ENCODE results near the gene PEPD. TPM values are rescaled to one million over a fixed set of nuclear protein-coding genes. Genes with fewer than 3 reads are reported as not detected.

PEPD gene
- polyA plus RNA-seq, 2 donors = 26.8 to 38.6 TPM

DNA sequence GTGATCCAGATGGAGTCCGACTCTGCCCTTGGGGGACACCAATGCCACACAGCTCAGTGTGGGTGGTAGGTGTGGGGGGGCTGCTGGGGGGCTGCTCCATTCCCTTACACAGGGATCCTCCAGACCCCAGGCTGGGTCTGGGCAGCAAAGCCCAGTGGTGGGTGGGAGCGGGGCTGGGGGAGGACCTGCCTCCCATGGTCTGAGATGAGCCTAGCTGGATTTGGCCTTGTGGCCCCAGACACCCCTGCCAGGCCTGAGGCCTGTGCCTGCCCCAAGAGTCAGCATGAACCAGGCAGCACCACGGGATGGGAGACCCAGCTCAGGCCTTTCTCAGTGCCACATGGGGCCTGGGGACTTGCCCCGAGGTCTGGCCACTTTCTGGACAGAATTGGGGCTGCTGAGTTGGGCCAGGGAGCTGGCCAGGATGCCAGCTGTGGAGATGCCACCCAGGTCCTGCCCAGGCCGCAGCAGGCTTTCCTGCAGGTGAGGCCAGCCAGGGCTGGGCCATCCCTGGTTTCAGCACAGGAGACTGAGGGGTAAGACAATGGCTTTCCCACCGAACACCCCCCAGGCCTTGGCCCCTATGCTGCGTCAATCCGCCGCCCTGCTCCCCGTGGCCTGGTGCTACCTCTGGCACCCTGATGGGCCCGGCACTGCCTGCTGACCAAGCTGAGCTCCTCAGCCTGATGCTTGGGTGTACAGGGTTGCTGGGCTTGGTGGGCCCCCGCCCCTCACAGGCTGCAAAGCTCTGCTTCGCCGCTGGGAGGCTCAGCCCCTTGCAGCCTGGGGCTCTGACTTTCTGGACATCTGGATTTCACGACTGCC lies 123.8 kb downstream of the PEPD start:
- peaks cover 6 to 18% of the 10 kb centered on the region in 2 donors for H3K4me1 ChIP-seq (ENCODE audit: control insufficient read depth in 2 of 2, insufficient read depth in 2 of 2, low read length in 1 of 2)

DNA sequence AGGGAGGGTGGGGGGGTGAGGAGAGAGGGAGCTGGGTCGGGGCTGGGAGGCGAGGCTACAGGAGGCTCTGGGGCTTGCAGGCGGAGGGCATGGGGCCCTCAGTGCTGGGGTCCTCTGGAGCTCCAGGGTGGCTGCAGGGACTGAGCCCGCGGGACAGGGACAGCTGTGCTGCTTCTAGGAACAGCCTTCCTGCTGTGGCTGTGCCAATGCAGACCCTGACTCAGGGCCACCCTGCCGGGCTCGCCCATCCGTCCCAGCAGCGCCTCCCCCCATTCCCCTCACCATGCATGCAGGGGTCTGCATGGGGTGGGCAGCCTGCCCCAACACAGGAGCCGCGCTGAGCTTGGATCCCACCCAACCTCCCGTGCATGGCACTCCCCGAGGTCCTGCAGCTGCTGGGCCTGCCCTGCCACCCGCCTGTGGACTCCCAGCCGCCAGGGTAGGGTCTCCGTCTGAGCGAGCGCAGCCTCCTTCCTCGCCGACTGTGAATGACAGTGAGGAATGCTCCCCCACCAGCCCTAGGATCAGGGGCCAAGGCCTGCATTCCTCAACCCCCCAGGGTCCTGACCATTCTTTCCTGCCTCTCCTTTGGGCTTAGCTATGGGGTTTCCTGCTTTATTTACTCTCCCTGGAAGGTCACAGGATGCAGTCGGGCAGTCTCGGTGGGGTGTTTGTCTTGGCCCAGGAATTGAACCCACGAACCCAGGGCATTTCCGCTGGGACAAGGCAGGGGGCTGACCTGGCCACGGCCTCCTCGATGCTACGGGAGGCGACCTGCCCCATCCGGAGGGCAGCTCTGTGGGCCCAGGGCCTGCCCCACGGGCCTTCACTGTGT lies 124.7 kb downstream of the PEPD start:
- peaks cover 0 to 3% of the 10 kb centered on the region in 2 donors for H3K36me3 ChIP-seq (ENCODE audit: control insufficient read depth in 2 of 2, insufficient read depth in 2 of 2, low read length in 1 of 2)
- no peaks in the 10 kb centered on the region for H3K27me3 ChIP-seq (ENCODE audit: control insufficient read depth in 1 of 2, insufficient read depth in 2 of 2, low read length in 2 of 2)
- H3K4me1 ChIP-seq (ENCODE audit: control insufficient read depth in 2 of 2, insufficient read depth in 2 of 2, low read length in 1 of 2) = peaks cover 0 to 24% of the 10 kb centered on the region in 2 donors
- no peaks in the 10 kb centered on the region for H3K9me3 ChIP-seq (ENCODE audit: control insufficient read depth in 2 of 2, insufficient read depth in 1 of 2, low read depth in 1 of 2, low read length in 1 of 2)
- no peak overlapping the region for H3K27ac ChIP-seq (ENCODE audit: low read depth in 2 of 2, low read length in 1 of 2)
- no peak overlapping the region for H3K4me3 ChIP-seq (ENCODE audit: low read depth in 1 of 2, low read length in 2 of 2)
- WGBS, 2 donors = 75 to 78% methylated on average over 30 of the region's 30 CpGs

More for the DNA sequence above, 123.8 kb downstream of the PEPD start:
- H3K27me3 ChIP-seq (ENCODE audit: control insufficient read depth in 1 of 2, insufficient read depth in 2 of 2, low read length in 2 of 2) = no peaks in the 10 kb centered on the region
- no peaks in the 10 kb centered on the region for H3K9me3 ChIP-seq (ENCODE audit: control insufficient read depth in 2 of 2, insufficient read depth in 1 of 2, low read depth in 1 of 2, low read length in 1 of 2)
- H3K27ac ChIP-seq (ENCODE audit: low read depth in 2 of 2, low read length in 1 of 2) = no peak overlapping the region
- no peak overlapping the region for H3K4me3 ChIP-seq (ENCODE audit: low read depth in 1 of 2, low read length in 2 of 2)
- WGBS, 2 donors = 72 to 78% methylated on average over 14 to 15 of the region's 15 CpGs
- peaks cover 0 to 3% of the 10 kb centered on the region in 2 donors for H3K36me3 ChIP-seq (ENCODE audit: control insufficient read depth in 2 of 2, insufficient read depth in 2 of 2, low read length in 1 of 2)

DNA sequence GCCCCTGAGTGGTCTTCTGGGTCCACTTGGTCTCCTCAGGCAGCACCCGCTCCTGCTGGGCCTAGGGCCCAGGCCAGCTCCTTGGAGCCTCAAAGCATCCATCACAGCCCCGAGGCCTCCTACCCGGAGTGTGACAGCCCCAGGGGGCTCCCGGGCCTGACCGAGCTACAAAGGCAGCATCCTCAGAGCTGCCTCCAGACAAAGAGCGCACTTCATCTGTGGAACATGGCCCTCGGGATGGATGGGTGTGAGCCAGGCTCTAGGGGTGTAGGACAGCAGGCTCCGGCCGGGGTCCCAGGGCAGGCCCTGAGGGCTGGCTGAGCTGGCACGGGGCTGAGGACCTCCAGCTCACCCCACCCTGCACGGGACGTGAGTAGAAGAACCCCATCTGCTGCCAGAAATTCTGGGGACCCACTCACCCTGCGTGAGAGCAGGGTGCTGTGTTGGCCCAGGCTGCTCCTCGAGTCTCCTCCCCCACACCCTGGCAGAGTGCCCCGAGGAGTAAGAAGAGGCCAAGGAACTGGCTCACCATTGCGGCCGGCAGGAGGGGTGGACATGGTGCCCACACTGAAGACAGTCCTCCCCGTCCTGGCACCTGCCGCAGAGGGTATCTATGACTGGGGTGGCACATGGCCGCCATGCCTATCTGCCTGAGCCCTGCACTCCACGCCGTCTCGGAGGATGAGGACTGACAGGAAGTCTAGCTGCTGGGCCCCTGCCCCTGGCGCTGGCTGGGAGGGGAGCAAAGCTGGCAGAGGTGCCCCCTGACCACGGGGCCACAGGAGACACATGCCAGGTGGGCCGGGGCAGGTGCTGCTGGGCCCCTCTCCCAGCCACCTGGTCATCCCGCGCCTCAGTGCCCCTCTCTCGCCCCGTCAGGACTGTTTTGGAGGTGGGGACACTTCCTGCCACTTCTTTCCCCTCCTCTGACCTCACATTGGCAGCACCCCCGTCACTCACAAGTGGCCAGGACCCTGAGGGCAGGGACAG lies 125.7 kb downstream of the PEPD start:
- Histone ChIP-seq H3K36me3 (ENCODE audit: control insufficient read depth in 2 of 2, insufficient read depth in 2 of 2, low read length in 1 of 2) (peaks cover 0 to 4% of the 10 kb centered on the region in 2 donors), H3K4me1 (ENCODE audit: control insufficient read depth in 2 of 2, insufficient read depth in 2 of 2, low read length in 1 of 2) (peaks cover 0 to 32% of the 10 kb centered on the region in 2 donors), H3K27ac (ENCODE audit: low read depth in 2 of 2, low read length in 1 of 2) (no peak overlapping the region), H3K27me3 (ENCODE audit: control insufficient read depth in 1 of 2, insufficient read depth in 2 of 2, low read length in 2 of 2) (no peaks in the 10 kb centered on the region), H3K9me3 (ENCODE audit: control insufficient read depth in 2 of 2, insufficient read depth in 1 of 2, low read depth in 1 of 2, low read length in 1 of 2) (no peaks in the 10 kb centered on the region), H3K4me3 (ENCODE audit: low read depth in 1 of 2, low read length in 2 of 2) (no peak overlapping the region)
- 69 to 80% methylated on average over 31 of the region's 31 CpGs for WGBS, 2 donors

DNA sequence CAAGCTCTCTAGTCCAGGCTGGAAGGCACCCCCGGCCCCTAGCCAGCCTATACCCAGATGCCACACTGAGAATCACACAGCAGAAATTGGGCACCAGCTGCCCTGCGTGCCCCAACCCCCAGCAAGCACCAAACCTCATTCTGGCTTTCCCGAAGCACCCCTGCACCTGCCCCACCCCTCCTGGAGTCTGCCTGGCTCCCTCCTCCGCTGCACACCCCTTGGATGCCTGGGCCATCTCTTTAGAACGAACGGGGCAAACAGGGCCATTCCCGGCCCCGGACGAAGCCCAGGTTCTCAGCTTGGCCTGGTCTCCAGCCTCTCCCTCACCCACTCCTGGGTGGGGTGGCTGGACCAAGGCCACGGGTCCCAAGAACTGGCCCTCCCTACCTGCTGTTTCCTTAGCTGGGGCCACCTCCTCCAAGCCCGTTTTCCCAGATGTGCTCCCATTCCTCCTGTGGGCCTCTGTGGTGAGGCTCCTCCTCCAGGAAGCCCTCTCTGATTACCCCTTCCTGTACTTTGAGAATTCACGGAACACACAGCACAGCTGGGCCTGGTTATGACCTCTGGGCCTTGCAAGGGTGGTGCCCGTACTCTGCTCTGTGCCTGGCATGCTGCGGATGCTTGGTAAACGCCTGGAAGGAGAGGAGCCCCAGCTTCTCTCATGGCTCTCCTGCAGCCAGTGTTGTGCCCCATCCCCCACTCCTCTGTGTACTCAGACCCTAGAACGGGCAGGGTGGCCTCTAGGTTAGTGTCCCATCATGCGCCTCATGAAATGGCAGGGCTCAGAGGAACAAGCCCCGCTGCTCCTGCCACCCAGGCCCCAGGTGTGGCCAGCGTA lies 126.6 kb downstream of the PEPD start:
- WGBS, 2 donors = 65 to 71% methylated on average over 19 of the region's 19 CpGs
- Histone ChIP-seq H3K4me3 (ENCODE audit: low read depth in 1 of 2, low read length in 2 of 2) (no peak overlapping the region), H3K9me3 (ENCODE audit: control insufficient read depth in 2 of 2, insufficient read depth in 1 of 2, low read depth in 1 of 2, low read length in 1 of 2) (no peaks in the 10 kb centered on the region), H3K36me3 (ENCODE audit: control insufficient read depth in 2 of 2, insufficient read depth in 2 of 2, low read length in 1 of 2) (peaks cover 0 to 2% of the 10 kb centered on the region in 2 donors), H3K27me3 (ENCODE audit: control insufficient read depth in 1 of 2, insufficient read depth in 2 of 2, low read length in 2 of 2) (no peaks in the 10 kb centered on the region), H3K4me1 (ENCODE audit: control insufficient read depth in 2 of 2, insufficient read depth in 2 of 2, low read length in 1 of 2) (peaks cover 4 to 39% of the 10 kb centered on the region in 2 donors), H3K27ac (ENCODE audit: low read depth in 2 of 2, low read length in 1 of 2) (peak overlapping the region in 1 of 2 donors; percentile 19)

DNA sequence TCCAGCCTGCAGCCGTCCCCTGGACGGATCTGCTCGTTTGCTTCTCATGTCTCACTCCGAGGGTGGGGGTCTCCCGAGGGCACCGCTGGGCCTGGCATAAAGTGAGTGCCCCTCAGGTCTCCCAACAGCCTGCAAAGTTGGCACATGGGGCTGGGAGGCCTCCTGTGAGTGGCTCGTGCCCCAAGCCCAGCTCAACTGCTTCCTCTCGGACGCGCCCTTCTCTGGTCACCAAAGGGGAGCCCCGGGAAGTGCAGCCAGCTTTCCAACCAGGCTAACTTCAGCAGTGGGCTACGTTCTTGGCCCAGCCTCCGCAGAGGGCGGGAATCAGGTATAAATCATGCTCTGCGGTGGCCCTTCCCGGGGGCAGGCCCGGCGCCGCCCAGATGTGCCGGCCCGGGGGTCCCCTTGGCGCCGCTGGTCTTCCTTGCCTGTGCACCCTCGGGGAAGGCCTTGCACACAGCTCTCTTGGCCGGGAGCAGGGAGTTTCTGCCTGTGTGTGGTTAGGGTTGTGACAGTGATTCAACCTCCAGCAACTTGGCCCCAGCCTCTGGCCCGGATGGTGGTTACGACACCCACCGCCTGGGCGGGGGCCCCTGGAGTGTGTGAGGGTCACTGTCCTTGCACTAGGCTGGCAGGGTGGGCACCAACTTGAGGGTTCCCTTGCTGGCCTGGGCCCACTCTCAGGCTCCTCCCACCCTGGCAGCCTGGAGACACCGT lies 127.4 kb downstream of the PEPD start:
- Histone ChIP-seq H3K36me3 (ENCODE audit: control insufficient read depth in 2 of 2, insufficient read depth in 2 of 2, low read length in 1 of 2) (peaks cover 0 to 3% of the 10 kb centered on the region in 2 donors), H3K4me3 (ENCODE audit: low read depth in 1 of 2, low read length in 2 of 2) (no peak overlapping the region), H3K9me3 (ENCODE audit: control insufficient read depth in 2 of 2, insufficient read depth in 1 of 2, low read depth in 1 of 2, low read length in 1 of 2) (no peaks in the 10 kb centered on the region), H3K27ac (ENCODE audit: low read depth in 2 of 2, low read length in 1 of 2) (peak overlapping the region in 1 of 2 donors; percentile 19), H3K4me1 (ENCODE audit: control insufficient read depth in 2 of 2, insufficient read depth in 2 of 2, low read length in 1 of 2) (peaks cover 4 to 45% of the 10 kb centered on the region in 2 donors), H3K27me3 (ENCODE audit: control insufficient read depth in 1 of 2, insufficient read depth in 2 of 2, low read length in 2 of 2) (no peaks in the 10 kb centered on the region)
- WGBS, 2 donors = 49 to 68% methylated on average over 30 of the region's 30 CpGs

DNA sequence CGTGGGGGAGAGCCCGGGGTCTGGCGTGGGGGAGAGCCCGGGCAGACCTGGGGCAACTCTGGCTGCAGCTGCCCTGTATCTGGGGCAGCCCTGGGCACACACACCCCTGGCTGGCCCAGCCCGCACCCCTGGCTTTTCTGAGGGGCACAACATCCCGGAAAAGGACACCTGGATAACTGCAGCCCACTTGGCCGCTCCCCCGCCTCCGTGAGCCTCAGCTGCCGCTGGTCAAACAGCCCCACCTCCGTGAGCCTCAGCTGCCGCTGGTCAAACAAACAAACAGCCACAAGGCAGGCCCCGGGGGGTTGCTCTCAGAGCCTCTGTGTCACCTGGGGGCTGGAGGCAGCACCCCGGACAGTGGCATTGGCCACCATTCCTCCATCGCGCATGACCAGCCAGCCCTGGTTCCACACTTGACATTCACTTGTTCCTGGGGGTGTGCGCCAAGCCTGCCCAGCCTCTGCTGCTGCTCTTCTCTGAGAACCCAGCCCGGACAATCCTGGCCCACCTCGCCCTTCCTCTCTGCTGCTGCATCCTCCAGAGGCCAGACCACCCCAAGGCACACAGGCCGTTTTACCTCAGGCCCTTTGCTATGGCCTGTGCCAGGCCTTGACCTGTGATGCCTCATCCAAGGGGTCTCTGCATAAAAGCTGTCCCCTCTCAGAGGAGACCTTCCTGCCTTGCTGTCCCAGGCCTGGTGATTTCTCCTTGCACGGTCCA lies 128.1 kb downstream of the PEPD start:
- H3K9me3 ChIP-seq (ENCODE audit: control insufficient read depth in 2 of 2, insufficient read depth in 1 of 2, low read depth in 1 of 2, low read length in 1 of 2) = no peaks in the 10 kb centered on the region
- H3K36me3 ChIP-seq (ENCODE audit: control insufficient read depth in 2 of 2, insufficient read depth in 2 of 2, low read length in 1 of 2) = peaks cover 0 to 3% of the 10 kb centered on the region in 2 donors
- H3K4me3 ChIP-seq (ENCODE audit: low read depth in 1 of 2, low read length in 2 of 2) = no peak overlapping the region
- H3K4me1 ChIP-seq (ENCODE audit: control insufficient read depth in 2 of 2, insufficient read depth in 2 of 2, low read length in 1 of 2) = peaks cover 4 to 52% of the 10 kb centered on the region in 2 donors
- no peak overlapping the region for H3K27ac ChIP-seq (ENCODE audit: low read depth in 2 of 2, low read length in 1 of 2)
- 71 to 82% methylated on average over 17 to 21 of the region's 21 CpGs for WGBS, 2 donors
- H3K27me3 ChIP-seq (ENCODE audit: control insufficient read depth in 1 of 2, insufficient read depth in 2 of 2, low read length in 2 of 2) = no peaks in the 10 kb centered on the region

DNA sequence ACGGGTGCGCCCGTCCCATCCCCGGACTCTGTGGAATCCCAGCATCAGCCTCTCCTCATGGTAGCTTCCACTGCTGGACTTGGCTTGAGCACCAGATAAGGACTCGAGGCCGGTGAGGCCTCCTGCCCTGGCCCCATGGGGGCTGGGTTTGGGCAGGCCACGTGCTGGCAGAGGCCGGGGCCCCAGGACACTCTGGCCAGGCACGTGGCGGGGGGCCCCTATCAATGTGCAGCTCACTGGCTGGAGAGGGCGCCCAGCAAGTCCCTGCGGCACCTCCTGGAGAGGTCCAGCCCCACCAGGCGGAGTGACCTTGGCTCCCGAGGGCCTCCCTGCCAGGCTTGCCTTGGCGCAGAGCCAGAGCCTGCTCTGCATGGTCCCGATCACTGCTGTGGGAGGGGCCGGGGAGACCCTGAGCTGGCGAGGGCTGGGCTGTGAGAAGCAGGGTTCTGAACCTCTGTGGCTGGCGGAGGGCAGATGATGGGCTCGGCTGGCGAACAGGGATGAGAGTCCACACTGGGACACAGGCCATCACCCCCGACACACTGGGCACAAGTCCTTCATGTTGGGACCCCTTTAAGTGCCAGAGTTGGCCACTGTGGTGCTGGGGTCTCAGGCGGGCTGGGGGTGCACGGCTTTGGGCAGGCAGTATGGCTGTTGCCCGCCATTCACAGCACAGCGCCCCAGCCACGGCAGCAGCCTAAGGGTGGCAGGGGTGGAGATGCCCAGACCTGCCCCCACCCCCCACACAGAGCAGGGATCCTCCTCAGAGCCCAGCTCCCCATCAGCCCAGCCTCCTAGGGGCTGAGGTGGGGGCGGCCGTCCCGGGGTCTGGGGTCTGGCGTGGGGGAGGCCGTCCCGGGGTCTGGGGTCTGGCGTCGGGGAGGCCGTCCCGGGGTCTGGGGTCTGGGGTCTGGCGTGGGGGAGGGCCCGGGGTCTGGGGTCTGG lies 129.0 kb downstream of the PEPD start:
- peaks cover 7 to 57% of the 10 kb centered on the region in 2 donors for H3K4me1 ChIP-seq (ENCODE audit: control insufficient read depth in 2 of 2, insufficient read depth in 2 of 2, low read length in 1 of 2)
- 68 to 74% methylated on average over 33 to 39 of the region's 39 CpGs for WGBS, 2 donors
- H3K27ac ChIP-seq (ENCODE audit: low read depth in 2 of 2, low read length in 1 of 2) = no peak overlapping the region

More for the DNA sequence above, 129.0 kb downstream of the PEPD start:
- Histone ChIP-seq H3K27me3 (ENCODE audit: control insufficient read depth in 1 of 2, insufficient read depth in 2 of 2, low read length in 2 of 2) (no peaks in the 10 kb centered on the region), H3K36me3 (ENCODE audit: control insufficient read depth in 2 of 2, insufficient read depth in 2 of 2, low read length in 1 of 2) (peaks cover 0 to 8% of the 10 kb centered on the region in 2 donors), H3K9me3 (ENCODE audit: control insufficient read depth in 2 of 2, insufficient read depth in 1 of 2, low read depth in 1 of 2, low read length in 1 of 2) (no peaks in the 10 kb centered on the region), H3K4me3 (ENCODE audit: low read depth in 1 of 2, low read length in 2 of 2) (no peak overlapping the region)
